ENCODE measurements around the gene ASIC4. TPM values are rescaled to one million over a fixed set of nuclear protein-coding genes. Genes with fewer than 3 reads are reported as not detected.

ASIC4 gene
- total and polyA plus RNA-seq, 7 donors, result under 0.01 to 0.07 TPM; not detected in 5

DNA sequence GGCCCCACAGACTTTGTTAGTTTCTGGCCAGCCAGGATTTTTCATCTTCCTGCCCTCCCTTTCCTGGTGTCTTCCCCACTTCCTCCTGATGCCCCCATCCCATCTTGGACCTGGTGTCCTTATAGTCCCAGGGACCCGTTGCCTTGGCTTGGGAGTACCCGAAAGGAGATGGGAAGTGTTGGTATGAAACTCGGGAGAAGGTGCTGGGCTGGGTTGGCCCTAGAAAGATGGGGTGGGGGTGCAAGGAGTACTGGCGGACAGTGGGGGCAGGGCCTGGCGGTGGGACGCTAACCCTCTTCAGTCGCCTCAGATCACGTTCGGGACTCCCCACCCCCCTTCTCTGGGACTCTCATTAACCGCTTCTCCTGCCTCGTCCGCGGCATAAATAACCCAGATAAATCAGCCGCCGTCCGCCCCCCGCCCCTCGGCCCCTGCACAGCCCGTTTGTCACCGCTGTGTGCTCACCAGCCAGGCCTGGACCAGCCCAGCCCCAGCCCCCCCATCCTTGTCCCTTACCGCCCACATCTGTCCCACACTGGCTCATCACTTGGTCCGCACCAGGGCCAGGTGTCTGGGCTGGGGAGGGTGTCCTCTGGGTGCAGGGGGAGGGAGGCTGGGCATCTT is 3.7 kb upstream of the ASIC4 start:
- H3K9me3 ChIP-seq, result no peaks in the 10 kb centered on the region
- TF ChIP-seq POLR2A (IDR thresholded peaks at IDR 0.05) (no peak), CTCF (IDR thresholded peaks at IDR 0.05) (no peak), EP300 (IDR thresholded peaks at IDR 0.05) (no peak), POLR2AphosphoS5 (IDR thresholded peaks at IDR 0.05) (no peak)
- WGBS, 2 donors, result 23 to 27% methylated on average over 22 of the region's 22 CpGs
- intact Hi-C loops (cut with DNase I), result no loop called here
- peaks cover 8 to 19% (median 9%) of the 10 kb centered on the region in 4 donors for H3K36me3 ChIP-seq
- no peak for DNase-seq
- no peak overlapping the region for H3K27ac ChIP-seq
- peaks cover 0 to 29% (median 22%) of the 10 kb centered on the region in 4 donors for H3K4me1 ChIP-seq
- H3K27me3 ChIP-seq, result peaks cover 6 to 56% (median 9%) of the 10 kb centered on the region in 3 donors
- H3K4me3 ChIP-seq, result no peak overlapping the region

DNA sequence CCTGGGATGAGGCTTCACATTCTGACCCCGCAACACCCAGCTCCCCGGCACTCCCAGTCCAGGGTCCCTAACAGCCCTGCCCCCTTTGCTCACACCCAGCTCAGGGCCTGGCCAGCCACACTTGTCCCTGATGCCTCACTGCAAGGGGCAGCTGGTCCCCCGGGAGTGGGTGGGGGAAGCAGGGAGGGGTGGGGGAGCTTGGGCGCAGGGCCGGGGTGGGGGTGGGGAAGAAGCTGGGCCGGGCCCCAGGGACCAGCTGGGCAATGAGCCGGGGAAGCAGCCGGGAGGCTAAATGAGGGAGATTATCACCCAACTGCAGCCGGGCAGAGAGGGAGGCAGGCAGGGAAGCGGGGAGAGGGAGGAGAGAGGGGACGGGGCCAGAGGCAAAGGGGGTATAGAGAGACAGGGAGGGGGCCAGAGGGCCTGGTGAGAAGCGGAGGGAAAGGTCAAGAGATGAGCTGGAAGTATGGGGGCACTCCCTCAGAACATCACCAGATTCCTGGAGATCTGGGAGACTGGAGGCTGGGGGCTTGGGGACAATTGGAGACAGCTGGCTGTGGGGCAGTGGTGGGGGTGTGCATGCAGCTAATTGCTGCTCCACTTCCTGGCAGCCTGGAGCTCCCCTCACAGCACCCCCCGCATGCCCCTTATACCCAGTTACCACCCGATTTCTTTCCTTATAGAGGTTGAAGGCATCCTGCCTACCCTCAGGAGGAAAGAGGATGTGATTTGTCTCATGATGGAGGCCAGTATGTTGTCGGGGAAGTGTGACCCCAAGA is 2.5 kb upstream of the ASIC4 start:
- Histone ChIP-seq H3K27me3 (peaks cover 6 to 56% (median 9%) of the 10 kb centered on the region in 3 donors), H3K9me3 (no peaks in the 10 kb centered on the region), H3K4me3 (no peak overlapping the region), H3K27ac (no peak overlapping the region), H3K36me3 (peaks cover 0 to 8% (median under 1%) of the 10 kb centered on the region in 4 donors), H3K4me1 (peaks cover 0 to 29% (median 22%) of the 10 kb centered on the region in 4 donors)
- DNase-seq, result no peak
- WGBS, 2 donors, result 27 to 37% methylated on average over 15 of the region's 15 CpGs
- intact Hi-C loops (cut with DNase I), result no loop called here
- TF ChIP-seq CTCF (IDR thresholded peaks at IDR 0.05), result no peak
- TF ChIP-seq EP300 (IDR thresholded peaks at IDR 0.05), result no peak
- TF ChIP-seq POLR2A (IDR thresholded peaks at IDR 0.05), result no peak
- no peak for TF ChIP-seq POLR2AphosphoS5 (IDR thresholded peaks at IDR 0.05)

GRCh38 chr2:219512524-219513216 is 1.6 kb upstream of the ASIC4 start:
- no peak for DNase-seq
- 15 to 21% methylated on average over 16 of the region's 16 CpGs for WGBS, 2 donors
- Histone ChIP-seq H3K9me3 (no peaks in the 10 kb centered on the region), H3K27ac (no peak overlapping the region), H3K4me3 (no peak overlapping the region), H3K27me3 (peaks cover 6 to 56% (median 9%) of the 10 kb centered on the region in 3 donors), H3K4me1 (peaks cover 0 to 29% (median 22%) of the 10 kb centered on the region in 4 donors), H3K36me3 (no peaks in the 10 kb centered on the region)
- TF ChIP-seq POLR2AphosphoS5 (IDR thresholded peaks at IDR 0.05), result no peak
- TF ChIP-seq CTCF (IDR thresholded peaks at IDR 0.05), result no peak
- no peak for TF ChIP-seq EP300 (IDR thresholded peaks at IDR 0.05)
- TF ChIP-seq POLR2A (IDR thresholded peaks at IDR 0.05), result no peak
- intact Hi-C loops (cut with DNase I), result no loop called here

DNA sequence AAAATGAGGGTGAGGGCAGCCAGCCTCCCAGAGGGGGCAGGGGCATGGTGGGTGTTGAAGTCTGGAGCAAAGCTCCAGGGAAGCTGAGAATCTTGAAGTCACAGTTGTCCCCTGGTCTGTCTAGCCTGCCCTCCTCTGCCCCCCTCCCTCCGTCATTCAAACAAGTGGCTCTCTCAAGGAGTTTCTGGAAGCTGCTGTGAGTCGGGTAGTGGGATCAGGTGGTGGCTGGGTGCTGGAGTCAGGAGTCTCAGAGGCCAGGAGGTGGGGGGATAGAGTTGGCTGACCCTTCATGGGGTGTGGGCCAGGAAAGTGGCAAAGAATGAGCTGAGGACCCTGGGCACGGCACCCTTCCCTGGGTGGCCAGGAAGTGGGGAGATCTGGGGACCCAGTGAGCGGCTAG is 495 bp upstream of the ASIC4 start:
- no peak for DNase-seq
- Histone ChIP-seq H3K27ac (no peak overlapping the region), H3K9me3 (no peaks in the 10 kb centered on the region), H3K4me3 (no peak overlapping the region), H3K4me1 (peaks cover 0 to 23% (median 19%) of the 10 kb centered on the region in 4 donors), H3K27me3 (peaks cover 6 to 50% (median 9%) of the 10 kb centered on the region in 3 donors), H3K36me3 (no peaks in the 10 kb centered on the region)
- WGBS, 2 donors, result 11 to 18% methylated on average over 4 of the region's 4 CpGs
- intact Hi-C loops (cut with DNase I), result no loop called here
- TF ChIP-seq POLR2A (IDR thresholded peaks at IDR 0.05), result no peak
- no peak for TF ChIP-seq CTCF (IDR thresholded peaks at IDR 0.05)
- no peak for TF ChIP-seq EP300 (IDR thresholded peaks at IDR 0.05)
- no peak for TF ChIP-seq POLR2AphosphoS5 (IDR thresholded peaks at IDR 0.05)
